Activated CD4-positive, CD25-positive, alpha-beta regulatory T cell (primary cell): Measurements from ENCODE around the gene WNT5A.

Source experiments
- DNase-seq, 4 experiments: peaks; one replicate each; lab custom pipeline; 2025; lab: John Stamatoyannopoulos, UW

Gene WNT5A

GRCh38 chr3:55446850-55447249, 40.3 kb downstream of the WNT5A start:
- DNase-seq = no peak

- no peak for DNase-seq
Observed at GRCh38 chr3:55445551-55445950, 41.6 kb downstream of the WNT5A start.

GRCh38 chr3:55443346-55443745, 43.8 kb downstream of the WNT5A start:
- DNase-seq = no peak

- no peak for DNase-seq
Observed at GRCh38 chr3:55442861-55443260, 44.2 kb downstream of the WNT5A start.

- DNase-seq = no peak
Observed at GRCh38 chr3:55441499-55441898, 45.6 kb downstream of the WNT5A start.

- DNase-seq = no peak
Observed at GRCh38 chr3:55440104-55440708, 46.9 kb downstream of the WNT5A start.

GRCh38 chr3:55439657-55440056, 47.4 kb downstream of the WNT5A start:
- DNase-seq = no peak

- no peak for DNase-seq
Observed at GRCh38 chr3:55436644-55437043, 50.5 kb downstream of the WNT5A start.

GRCh38 chr3:55435491-55435890, 51.6 kb downstream of the WNT5A start:
- no peak for DNase-seq

- no peak for DNase-seq
Observed at GRCh38 chr3:55434789-55435188, 52.3 kb downstream of the WNT5A start.

- DNase-seq = no peak
Observed at GRCh38 chr3:55431041-55431440, 56.1 kb downstream of the WNT5A start.

GRCh38 chr3:55427739-55428138, 59.4 kb downstream of the WNT5A start:
- DNase-seq = no peak

GRCh38 chr3:55426486-55426885, 60.6 kb downstream of the WNT5A start:
- no peak for DNase-seq

GRCh38 chr3:55423782-55424181, 63.3 kb downstream of the WNT5A start:
- no peak for DNase-seq

- DNase-seq = no peak
Observed at GRCh38 chr3:55417211-55417610, 69.9 kb downstream of the WNT5A start.

- DNase-seq = no peak
Observed at GRCh38 chr3:55416331-55416821, 70.7 kb downstream of the WNT5A start.
